ENCODE measurements around the gene PRELID3B. TPM values are rescaled to one million over a fixed set of nuclear protein-coding genes. Genes with fewer than 3 reads are reported as not detected.

Gene PRELID3B
- total and polyA plus RNA-seq, 8 donors = 49.6 to 63.1 (median 55.3) TPM

- Histone ChIP-seq H3K27ac (no peak overlapping the region), H3K9me3 (no peaks in the 10 kb centered on the region), H3K4me3 (no peak overlapping the region), H3K36me3 (peaks cover 0 to 70% of the 10 kb centered on the region in 2 donors), H3K4me1 (peaks cover 10 to 34% of the 10 kb centered on the region in 2 donors), H3K27me3 (no peaks in the 10 kb centered on the region)
- no peak for TF ChIP-seq CTCF (IDR thresholded peaks at IDR 0.05)
- ATAC-seq (no peak), DNase-seq (no peak)
- intact Hi-C loops (cut with DNase I) = no loop called here
Measured at GRCh38 chr20:59024111-59024530, 18.5 kb downstream of the PRELID3B start.

GRCh38 chr20:59023616-59024015 is 19.0 kb downstream of the PRELID3B start:
- intact Hi-C loops (cut with DNase I) = no loop called here
- Histone ChIP-seq H3K27ac (no peak overlapping the region), H3K36me3 (peaks cover 0 to 65% of the 10 kb centered on the region in 2 donors), H3K4me3 (no peak overlapping the region), H3K27me3 (no peaks in the 10 kb centered on the region), H3K4me1 (peaks cover 5 to 29% of the 10 kb centered on the region in 2 donors), H3K9me3 (no peaks in the 10 kb centered on the region)
- TF ChIP-seq CTCF (IDR thresholded peaks at IDR 0.05) = no peak
- DNase-seq (no peak), ATAC-seq (no peak)

GRCh38 chr20:59022754-59023153 is 19.8 kb downstream of the PRELID3B start:
- no peak overlapping the region for H3K27ac ChIP-seq
- H3K4me1 ChIP-seq = peaks cover 0 to 20% of the 10 kb centered on the region in 2 donors
- intact Hi-C loops (cut with DNase I) = no loop called here
- no peak for TF ChIP-seq CTCF (IDR thresholded peaks at IDR 0.05)
- DNase-seq = no peak
- H3K27me3 ChIP-seq = no peaks in the 10 kb centered on the region
- H3K9me3 ChIP-seq = no peaks in the 10 kb centered on the region
- H3K36me3 ChIP-seq = peaks cover 0 to 60% of the 10 kb centered on the region in 2 donors
- ATAC-seq = no peak
- no peak overlapping the region for H3K4me3 ChIP-seq

- no peaks in the 10 kb centered on the region for H3K9me3 ChIP-seq
- H3K27me3 ChIP-seq = no peaks in the 10 kb centered on the region
- H3K4me3 ChIP-seq = no peak overlapping the region
- intact Hi-C loops (cut with DNase I) = no loop called here
- H3K36me3 ChIP-seq = peaks cover 0 to 43% of the 10 kb centered on the region in 2 donors
- H3K4me1 ChIP-seq = peaks cover 0 to 12% of the 10 kb centered on the region in 2 donors
- H3K27ac ChIP-seq = no peak overlapping the region
- TF ChIP-seq CTCF (IDR thresholded peaks at IDR 0.05) = no peak
- DNase-seq (no peak), ATAC-seq (no peak)
Measured at GRCh38 chr20:59020938-59021551, 21.5 kb downstream of the PRELID3B start.

GRCh38 chr20:59019217-59019616 is 23.4 kb downstream of the PRELID3B start, which contains the start of gene TUBB1:
Gene TUBB1, plus strand, starts transcription at chr20:59019429. Its CDS starts 94 bp downstream, at chr20:59019523.
- Histone ChIP-seq H3K27me3 (no peaks in the 10 kb centered on the region), H3K27ac (no peak within 1 kb of the TSS), H3K36me3 (peaks cover 0 to 25% of the 10 kb centered on the region in 2 donors), H3K4me3 (no peak within 1 kb of the TSS), H3K9me3 (no peaks in the 10 kb centered on the region), H3K4me1 (peaks cover 0 to 8% of the 10 kb centered on the region in 2 donors)
- intact Hi-C loops (cut with DNase I) = no loop called here
- DNase-seq = no peak
- no peak for TF ChIP-seq CTCF (IDR thresholded peaks at IDR 0.05)
- ATAC-seq = no peak
